H1 (cell line): Measurements from ENCODE around the gene ZNF30. TPM values are rescaled to one million over a fixed set of nuclear protein-coding genes. Genes with fewer than 3 reads are reported as not detected.

Experiments
- SP1 ChIP-seq: IDR thresholded peaks from 2 replicates; pipeline ENCODE4 v1.6.1; 2011; ENCODE audit warnings: low read depth, low read length
- TBP ChIP-seq: IDR thresholded peaks from 2 replicates; pipeline ENCODE4 v1.6.1; 2011; ENCODE audit warnings: low read depth, low read length, improper control_type of control experiment
- polyA plus RNA-seq, 7 experiments: library from polyadenylated mRNA; depleted of rRNA in 3 of 7; stranded (reverse) in 5 of 7; unstranded in 2 of 7; fragments of >200 nt in 5 of 7; fragments of 200-250 nt in 2 of 7; gene quantifications; 1 replicate in 5 of 7; 2 replicates in 1 of 7; 4 replicates in 1 of 7; pipeline versions ENCODE4 v1.2.1 to v1.2.3, GENCODE V29; 2011 to 2013; ENCODE audit warnings: missing spikeins in 2 of 7, mixed read lengths in 2 of 7
- total RNA-seq: library from RNA; stranded (reverse); fragmentation: NEBNext Ultra II Directional; extraction: Animal tissue kit (Norgen Biotek cat#: 25700); gene quantifications from 2 replicates; pipeline ENCODE4 v1.2.1, GENCODE V29; 2021

The ZNF30 gene
- total and polyA plus RNA-seq, 2 of the 8 experiments (the other 6 are each of a cell fraction or from before 2014, with no cell fraction given) = 2.0 to 4.7 TPM

GRCh38 chr19:34994286-34994642 lies 67.6 kb downstream of the ZNF30 start (continued):
- TF ChIP-seq TBP (no peak), SP1 (no peak)

Other genes starting within 250 kb of the ZNF30 start
- gene SCGB2B2, start 249.7 kb upstream of the ZNF30 start, total RNA-seq = not detected in 2 replicates
- gene SCGB2B2, start 249.7 kb upstream of the ZNF30 start, polyA plus RNA-seq (2011; rRNA removed) = 0.09 and 0.19 TPM in 2 replicates
- gene ZNF302, start 249.2 kb upstream of the ZNF30 start, total RNA-seq = 17.0 and 20.4 TPM in 2 replicates
- 9.1 and 10.9 TPM in 2 replicates for gene ZNF302, start 249.2 kb upstream of the ZNF30 start, polyA plus RNA-seq (2011; rRNA removed)
- gene ZNF181, start 192.7 kb upstream of the ZNF30 start, total RNA-seq = 7.5 and 8.0 TPM in 2 replicates
- 2.1 and 2.8 TPM in 2 replicates for gene ZNF181, start 192.7 kb upstream of the ZNF30 start, polyA plus RNA-seq (2011; rRNA removed)
- 3.8 and 4.8 TPM in 2 replicates for gene ZNF599, start 153.7 kb upstream of the ZNF30 start, total RNA-seq
- 5.4 and 6.5 TPM in 2 replicates for gene ZNF599, start 153.7 kb upstream of the ZNF30 start, polyA plus RNA-seq (2011; rRNA removed)
- gene ZNF792, start 37.3 kb downstream of the ZNF30 start, total RNA-seq = 6.0 and 7.2 TPM in 2 replicates
- gene ZNF792, start 37.3 kb downstream of the ZNF30 start, polyA plus RNA-seq (2011; rRNA removed) = 1.9 and 2.5 TPM in 2 replicates
- gene GRAMD1A, start 73.4 kb downstream of the ZNF30 start, total RNA-seq = 152 and 154 TPM in 2 replicates
- gene GRAMD1A, start 73.4 kb downstream of the ZNF30 start, polyA plus RNA-seq (2011; rRNA removed) = 113 and 176 TPM in 2 replicates
- 3.3 and 3.5 TPM in 2 replicates for gene SCN1B, start 103.6 kb downstream of the ZNF30 start, total RNA-seq
- 3.1 and 4.1 TPM in 2 replicates for gene SCN1B, start 103.6 kb downstream of the ZNF30 start, polyA plus RNA-seq (2011; rRNA removed)
- gene HPN, start 114.8 kb downstream of the ZNF30 start, total RNA-seq = 12.3 and 14.7 TPM in 2 replicates
- 33.7 and 49.9 TPM in 2 replicates for gene HPN, start 114.8 kb downstream of the ZNF30 start, polyA plus RNA-seq (2011; rRNA removed)
- 0.86 TPM in 1 of 2 replicates, not detected in the other for gene FXYD3, start 188.9 kb downstream of the ZNF30 start, total RNA-seq
- 0.09 and 0.33 TPM in 2 replicates for gene FXYD3, start 188.9 kb downstream of the ZNF30 start, polyA plus RNA-seq (2011; rRNA removed)
- gene LGI4, start 208.2 kb downstream of the ZNF30 start, total RNA-seq = 2.0 and 2.9 TPM in 2 replicates
- gene LGI4, start 208.2 kb downstream of the ZNF30 start, polyA plus RNA-seq (2011; rRNA removed) = 8.2 and 9.4 TPM in 2 replicates
- 8.1 and 10.3 TPM in 2 replicates for gene FXYD1, start 211.9 kb downstream of the ZNF30 start, total RNA-seq
- gene FXYD1, start 211.9 kb downstream of the ZNF30 start, polyA plus RNA-seq (2011; rRNA removed) = 1.6 and 3.3 TPM in 2 replicates
- 14.3 and 15.4 TPM in 2 replicates for gene FXYD7, start 216.4 kb downstream of the ZNF30 start, total RNA-seq
- 12.1 and 17.5 TPM in 2 replicates for gene FXYD7, start 216.4 kb downstream of the ZNF30 start, polyA plus RNA-seq (2011; rRNA removed)
- 99.0 and 104 TPM in 2 replicates for gene FXYD5, start 227.8 kb downstream of the ZNF30 start, total RNA-seq
- gene FXYD5, start 227.8 kb downstream of the ZNF30 start, polyA plus RNA-seq (2011; rRNA removed) = 167 and 191 TPM in 2 replicates